SK-N-SH (cell line): ENCODE measurements around the gene LPO. TPM values are rescaled to one million over a fixed set of nuclear protein-coding genes. Genes with fewer than 3 reads are reported as not detected.

Experiments used
- CTCF ChIA-PET: fragments of 300-600, 350-600 bp; formaldehyde crosslinking; extraction: SDS; loops from one replicate; lab custom pipeline; 2021; lab: Yijun Ruan, JAX
- POLR2A ChIA-PET: fragments of 350-600 bp; sonication (Branson Sonifier 250); formaldehyde crosslinking; extraction: SDS; loops from one replicate; lab custom pipeline; 2020; ENCODE audit warnings: antibody characterized with exemption, inconsistent platforms; lab: Yijun Ruan, JAX
- DNase-seq: peaks from one replicate; pipeline ENCODE4 v3.0.0; 2012
- H2AFZ ChIP-seq: fragments of 200-600 bp; sonication (generic); 2 replicates; pipeline ENCODE4 v1.8.1; 2016; ENCODE audit warnings: antibody characterized with exemption, mild to moderate bottlenecking, low read depth
- H3F3A ChIP-seq: fragments of 200-600 bp; sonication (generic); replicated peaks from 2 replicates; pipeline ENCODE3; 2016; ENCODE audit warnings: antibody characterized with exemption, mild to moderate bottlenecking; ENCODE audit not compliant: insufficient read depth
- H3K27ac ChIP-seq, 2 experiments: fragments of 200-500 bp in 1 of 2; fragments of 200-600 bp in 1 of 2; sonication (Bioruptor generic) in 1 of 2; sonication (generic), shearing (Covaris generic) in 1 of 2; 2 replicates each; pipeline versions ENCODE4 v1.5.1 to v1.6.1; 2014 to 2016; ENCODE audit warnings: low read depth in 2 of 2, inconsistent platforms in 1 of 2, low read length in 1 of 2, mild to moderate bottlenecking in 1 of 2, mixed read lengths in 1 of 2
- H3K27me3 ChIP-seq: fragments of 200-600 bp; sonication (generic), shearing (Covaris generic); 2 replicates; pipeline ENCODE4 v1.6.1; 2016; ENCODE audit warnings: mixed run types; ENCODE audit not compliant: insufficient read depth
- H3K36me3 ChIP-seq, 2 experiments: fragments of 200-500 bp in 1 of 2; fragments of 200-600 bp in 1 of 2; sonication (Bioruptor generic) in 1 of 2; sonication (generic) in 1 of 2; replicated peaks in 1 of 2; 2 replicates each; pipeline versions ENCODE3 to v1.5.1; 2014 to 2016; ENCODE audit warnings: low read length in 1 of 2, mild to moderate bottlenecking in 1 of 2; ENCODE audit not compliant: insufficient read depth in 2 of 2, control insufficient read depth in 1 of 2
- H3K4me1 ChIP-seq, 2 experiments: fragments of 200-500 bp in 1 of 2; fragments of 200-600 bp in 1 of 2; sonication (Bioruptor generic) in 1 of 2; sonication (generic), shearing (Covaris generic) in 1 of 2; 2 replicates each; pipeline versions ENCODE4 v1.5.1 to v1.6.1; 2014 to 2016; ENCODE audit warnings: low read depth in 1 of 2, low read length in 1 of 2, mixed run types in 1 of 2; ENCODE audit not compliant: insufficient read depth in 2 of 2, control insufficient read depth in 1 of 2
- H3K4me2 ChIP-seq: fragments of 200-600 bp; sonication (generic), shearing (Covaris generic); 2 replicates; pipeline ENCODE4 v1.6.1; 2017; ENCODE audit warnings: mixed run types
- H3K4me3 ChIP-seq, 2 experiments: fragments of 200-500 bp in 1 of 2; fragments of 200-600 bp in 1 of 2; sonication (Bioruptor generic) in 1 of 2; sonication (generic), shearing (Covaris generic) in 1 of 2; 2 replicates each; pipeline versions ENCODE4 v1.5.1 to v1.8.1; 2014 to 2016; ENCODE audit warnings: low read depth in 2 of 2, inconsistent platforms in 1 of 2, low read length in 1 of 2, mild to moderate bottlenecking in 1 of 2, mixed read lengths in 1 of 2, moderate library complexity in 1 of 2
- H3K79me2 ChIP-seq: fragments of 200-600 bp; sonication (generic); 2 replicates; pipeline ENCODE4 v1.8.1; 2017; ENCODE audit warnings: mild to moderate bottlenecking; ENCODE audit not compliant: insufficient read depth
- H3K9ac ChIP-seq: fragments of 200-600 bp; sonication (generic); 2 replicates; pipeline ENCODE4 v1.6.1; 2017; ENCODE audit warnings: mixed run types
- H3K9me2 ChIP-seq: fragments of 200-600 bp; sonication (generic); 2 replicates; pipeline ENCODE4 v1.6.1; 2017; ENCODE audit warnings: mixed run types
- H3K9me3 ChIP-seq: fragments of 200-600 bp; sonication (generic); 2 replicates; pipeline ENCODE4 v1.6.1; 2017; ENCODE audit warnings: mixed run types, mild to moderate bottlenecking, moderate library complexity
- H4K20me1 ChIP-seq: fragments of 200-600 bp; sonication (generic); 2 replicates; pipeline ENCODE4 v1.6.1; 2017; ENCODE audit warnings: mild to moderate bottlenecking, mixed run types; ENCODE audit not compliant: insufficient read depth
- EP300 ChIP-seq, 2 experiments: IDR thresholded peaks; 2 replicates each; pipeline versions ENCODE4 v1.4.0 to v1.6.1; 2012; ENCODE audit warnings: borderline replicate concordance in 1 of 2, low read depth in 1 of 2, low read length in 1 of 2
- FOXJ3 ChIP-seq: sonication (generic); formaldehyde crosslinking; IDR thresholded peaks from 2 replicates; pipeline ENCODE4 v1.5.1; 2020; ENCODE audit warnings: mild to moderate bottlenecking, missing genetic modification reagents
- FOXM1 ChIP-seq: IDR thresholded peaks from 2 replicates; pipeline ENCODE4 v1.4.0; 2012; ENCODE audit warnings: low read depth, mild to moderate bottlenecking
- SIN3A ChIP-seq: IDR thresholded peaks from 2 replicates; pipeline ENCODE4 v1.6.1; 2012; ENCODE audit warnings: low read depth, mild to moderate bottlenecking, low read length, moderate library complexity, borderline replicate concordance
- TEAD4 ChIP-seq: IDR thresholded peaks from 2 replicates; pipeline ENCODE4 v1.4.0; 2012; ENCODE audit warnings: mild to moderate bottlenecking, borderline replicate concordance; ENCODE audit not compliant: insufficient read depth
- WGBS: methylation state at CpG from one replicate; pipeline ENCODE4 v1.1.6; 2017; ENCODE audit warnings: low lambda C conversion rate; 5-methylcytosine and 5-hydroxymethylcytosine counted together
- polyA plus RNA-seq, 3 experiments: library from polyadenylated mRNA; depleted of rRNA; stranded (reverse); fragments of >200 nt; gene quantifications; 2 replicates each; pipeline ENCODE4 v1.2.3, GENCODE V29; 2012
- TF ChIP-seq, protein P1 (sequence below): IDR thresholded peaks from 2 replicates; pipeline ENCODE4 v1.4.0; 2012; ENCODE audit warnings: low read depth
- TF ChIP-seq, protein P2 (sequence below): IDR thresholded peaks from 2 replicates; pipeline ENCODE4 v1.6.1; 2012; ENCODE audit warnings: mild to moderate bottlenecking, low read depth, low read length, moderate library complexity
- TF ChIP-seq, protein P3 (sequence below): IDR thresholded peaks from 2 replicates; pipeline ENCODE4; 2012
- TF ChIP-seq, protein P4 (sequence below): fragments of 200-600 bp; sonication (generic); IDR thresholded peaks from 2 replicates; pipeline ENCODE4 v1.6.1; 2017; ENCODE audit warnings: antibody characterized with exemption, mild to moderate bottlenecking, moderate library complexity

The LPO gene
- polyA plus RNA-seq, 1 of the 3 experiments (the other 2 are of a cell fraction) = not detected

DNA sequence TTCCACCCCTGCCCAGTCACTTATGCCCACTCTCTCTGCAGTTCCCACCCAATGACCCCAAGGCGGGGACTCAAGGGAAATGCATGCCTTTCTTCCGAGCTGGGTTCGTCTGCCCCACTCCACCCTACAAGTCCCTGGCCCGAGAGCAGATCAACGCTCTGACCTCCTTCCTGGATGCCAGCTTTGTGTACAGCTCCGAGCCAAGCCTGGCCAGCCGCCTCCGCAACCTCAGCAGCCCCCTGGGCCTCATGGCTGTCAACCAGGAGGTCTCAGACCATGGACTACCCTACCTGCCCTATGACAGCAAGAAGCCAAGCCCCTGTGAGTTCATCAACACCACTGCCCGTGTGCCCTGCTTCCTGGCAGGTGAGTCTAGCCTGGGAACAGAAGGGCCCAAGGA lies 13.8 kb downstream of the LPO start:
- WGBS = 32% methylated on average over 9 of the region's 9 CpGs
- no peaks in the 10 kb centered on the region for H3F3A ChIP-seq
- no peaks in the 10 kb centered on the region for H3K9me3 ChIP-seq
- no peaks in the 10 kb centered on the region for H3K9me2 ChIP-seq
- DNase-seq = no peak
- no peaks in the 10 kb centered on the region for H3K36me3 ChIP-seq
- H2AFZ ChIP-seq = no peak overlapping the region
- TF ChIP-seq, protein P1, sequence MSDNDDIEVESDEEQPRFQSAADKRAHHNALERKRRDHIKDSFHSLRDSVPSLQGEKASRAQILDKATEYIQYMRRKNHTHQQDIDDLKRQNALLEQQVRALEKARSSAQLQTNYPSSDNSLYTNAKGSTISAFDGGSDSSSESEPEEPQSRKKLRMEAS = no peak
- TF ChIP-seq, protein P2, sequence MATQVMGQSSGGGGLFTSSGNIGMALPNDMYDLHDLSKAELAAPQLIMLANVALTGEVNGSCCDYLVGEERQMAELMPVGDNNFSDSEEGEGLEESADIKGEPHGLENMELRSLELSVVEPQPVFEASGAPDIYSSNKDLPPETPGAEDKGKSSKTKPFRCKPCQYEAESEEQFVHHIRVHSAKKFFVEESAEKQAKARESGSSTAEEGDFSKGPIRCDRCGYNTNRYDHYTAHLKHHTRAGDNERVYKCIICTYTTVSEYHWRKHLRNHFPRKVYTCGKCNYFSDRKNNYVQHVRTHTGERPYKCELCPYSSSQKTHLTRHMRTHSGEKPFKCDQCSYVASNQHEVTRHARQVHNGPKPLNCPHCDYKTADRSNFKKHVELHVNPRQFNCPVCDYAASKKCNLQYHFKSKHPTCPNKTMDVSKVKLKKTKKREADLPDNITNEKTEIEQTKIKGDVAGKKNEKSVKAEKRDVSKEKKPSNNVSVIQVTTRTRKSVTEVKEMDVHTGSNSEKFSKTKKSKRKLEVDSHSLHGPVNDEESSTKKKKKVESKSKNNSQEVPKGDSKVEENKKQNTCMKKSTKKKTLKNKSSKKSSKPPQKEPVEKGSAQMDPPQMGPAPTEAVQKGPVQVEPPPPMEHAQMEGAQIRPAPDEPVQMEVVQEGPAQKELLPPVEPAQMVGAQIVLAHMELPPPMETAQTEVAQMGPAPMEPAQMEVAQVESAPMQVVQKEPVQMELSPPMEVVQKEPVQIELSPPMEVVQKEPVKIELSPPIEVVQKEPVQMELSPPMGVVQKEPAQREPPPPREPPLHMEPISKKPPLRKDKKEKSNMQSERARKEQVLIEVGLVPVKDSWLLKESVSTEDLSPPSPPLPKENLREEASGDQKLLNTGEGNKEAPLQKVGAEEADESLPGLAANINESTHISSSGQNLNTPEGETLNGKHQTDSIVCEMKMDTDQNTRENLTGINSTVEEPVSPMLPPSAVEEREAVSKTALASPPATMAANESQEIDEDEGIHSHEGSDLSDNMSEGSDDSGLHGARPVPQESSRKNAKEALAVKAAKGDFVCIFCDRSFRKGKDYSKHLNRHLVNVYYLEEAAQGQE = no peak
- TF ChIP-seq, protein P3, sequence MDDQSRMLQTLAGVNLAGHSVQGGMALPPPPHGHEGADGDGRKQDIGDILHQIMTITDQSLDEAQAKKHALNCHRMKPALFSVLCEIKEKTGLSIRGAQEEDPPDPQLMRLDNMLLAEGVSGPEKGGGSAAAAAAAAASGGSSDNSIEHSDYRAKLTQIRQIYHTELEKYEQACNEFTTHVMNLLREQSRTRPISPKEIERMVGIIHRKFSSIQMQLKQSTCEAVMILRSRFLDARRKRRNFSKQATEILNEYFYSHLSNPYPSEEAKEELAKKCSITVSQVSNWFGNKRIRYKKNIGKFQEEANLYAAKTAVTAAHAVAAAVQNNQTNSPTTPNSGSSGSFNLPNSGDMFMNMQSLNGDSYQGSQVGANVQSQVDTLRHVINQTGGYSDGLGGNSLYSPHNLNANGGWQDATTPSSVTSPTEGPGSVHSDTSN = no peak
- no peak for TF ChIP-seq EP300 (IDR thresholded peaks at IDR 0.05; ENCODE audit: borderline replicate concordance in 1 of 2, low read depth in 1 of 2, low read length in 1 of 2)
- no peak for TF ChIP-seq SIN3A
- no peak for TF ChIP-seq FOXM1
- no peak overlapping the region for H3K27ac ChIP-seq
- H3K4me2 ChIP-seq = no peak overlapping the region
- H3K4me3 ChIP-seq = no peak overlapping the region
- no peaks in the 10 kb centered on the region for H4K20me1 ChIP-seq
- no peaks in the 10 kb centered on the region for H3K79me2 ChIP-seq
- peaks cover 53% of the 10 kb centered on the region for H3K27me3 ChIP-seq
- peaks cover 0 to 8% of the 10 kb centered on the region in 2 experiments; a peak in 1 of 4 replicates for H3K4me1 ChIP-seq
- H3K9ac ChIP-seq = no peak overlapping the region
- CTCF ChIA-PET = interaction anchor here (0.7 to 4.0 kb wide), 8 partner anchors 10 to 196 kb away, joined by 3 to 73 read pairs (median 3); partner anchors contain the start of gene LPO
- POLR2A ChIA-PET = no interaction called here

DNA sequence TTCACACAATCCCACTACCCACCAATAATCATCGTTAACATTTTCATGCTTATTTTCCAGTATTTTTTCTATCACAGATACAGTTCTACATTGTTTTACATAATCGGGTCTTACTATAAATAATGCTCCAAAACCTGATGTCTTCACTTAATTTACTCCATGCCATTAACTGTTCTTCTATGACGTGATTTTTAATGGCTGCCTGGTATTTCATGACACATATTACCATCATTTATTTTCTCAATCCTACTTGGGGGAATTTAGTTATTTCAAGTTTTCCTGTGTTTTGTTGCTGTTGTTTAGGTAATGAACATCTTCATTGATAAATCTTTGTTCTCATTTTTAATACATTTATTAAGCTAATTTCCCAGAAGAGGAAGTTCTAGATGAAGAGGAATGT lies 14.7 kb downstream of the LPO start:
- no peak overlapping the region for H3K9ac ChIP-seq
- no peak for DNase-seq
- H3F3A ChIP-seq = no peaks in the 10 kb centered on the region
- ChIA-PET POLR2A (no interaction called here), CTCF (interaction anchor here (0.9 to 2.2 kb wide), 5 partner anchors 11 to 195 kb away, joined by 3 to 6 read pairs (median 5); no protein-coding TSS in a partner anchor)
- no peak overlapping the region for H2AFZ ChIP-seq
- peaks cover 47% of the 10 kb centered on the region for H3K27me3 ChIP-seq
- H3K36me3 ChIP-seq = no peaks in the 10 kb centered on the region
- no peaks in the 10 kb centered on the region for H3K79me2 ChIP-seq
- H3K9me2 ChIP-seq = no peaks in the 10 kb centered on the region
- H3K27ac ChIP-seq = no peak overlapping the region
- H3K4me2 ChIP-seq = no peak overlapping the region
- H3K9me3 ChIP-seq = no peaks in the 10 kb centered on the region
- 42% methylated on average over 3 of the region's 3 CpGs for WGBS
- H3K4me1 ChIP-seq = peaks cover 0 to 8% of the 10 kb centered on the region in 2 experiments; a peak in 1 of 4 replicates
- no peak overlapping the region for H3K4me3 ChIP-seq
- H4K20me1 ChIP-seq = no peaks in the 10 kb centered on the region
- TF ChIP-seq FOXJ3 (CRISPR knock-in tag) = no peak
- TF ChIP-seq, protein P4, sequence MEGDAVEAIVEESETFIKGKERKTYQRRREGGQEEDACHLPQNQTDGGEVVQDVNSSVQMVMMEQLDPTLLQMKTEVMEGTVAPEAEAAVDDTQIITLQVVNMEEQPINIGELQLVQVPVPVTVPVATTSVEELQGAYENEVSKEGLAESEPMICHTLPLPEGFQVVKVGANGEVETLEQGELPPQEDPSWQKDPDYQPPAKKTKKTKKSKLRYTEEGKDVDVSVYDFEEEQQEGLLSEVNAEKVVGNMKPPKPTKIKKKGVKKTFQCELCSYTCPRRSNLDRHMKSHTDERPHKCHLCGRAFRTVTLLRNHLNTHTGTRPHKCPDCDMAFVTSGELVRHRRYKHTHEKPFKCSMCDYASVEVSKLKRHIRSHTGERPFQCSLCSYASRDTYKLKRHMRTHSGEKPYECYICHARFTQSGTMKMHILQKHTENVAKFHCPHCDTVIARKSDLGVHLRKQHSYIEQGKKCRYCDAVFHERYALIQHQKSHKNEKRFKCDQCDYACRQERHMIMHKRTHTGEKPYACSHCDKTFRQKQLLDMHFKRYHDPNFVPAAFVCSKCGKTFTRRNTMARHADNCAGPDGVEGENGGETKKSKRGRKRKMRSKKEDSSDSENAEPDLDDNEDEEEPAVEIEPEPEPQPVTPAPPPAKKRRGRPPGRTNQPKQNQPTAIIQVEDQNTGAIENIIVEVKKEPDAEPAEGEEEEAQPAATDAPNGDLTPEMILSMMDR = no peak
- no peak for TF ChIP-seq TEAD4
